ENCODE data around the gene UNC79.

UNC79 gene

DNA sequence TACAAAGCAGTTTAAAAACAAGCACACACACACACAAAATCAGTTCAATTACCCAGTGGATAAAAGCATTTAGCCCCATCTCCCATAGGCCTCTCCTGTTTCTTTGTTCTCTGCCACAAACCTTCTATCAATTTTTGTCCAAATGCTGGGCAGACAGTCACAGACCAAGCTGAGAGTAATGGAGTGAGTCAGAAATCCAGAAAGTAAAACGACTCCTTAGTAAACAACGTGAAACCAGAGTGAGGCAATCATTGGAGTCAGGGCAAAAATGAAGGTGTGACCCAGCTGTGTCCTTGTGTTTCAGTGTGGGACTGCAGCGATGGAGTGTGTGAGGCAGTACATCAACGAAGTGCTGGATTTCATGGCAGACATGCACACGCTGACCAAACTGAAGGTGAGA lies 255.5 kb downstream of the UNC79 start:
- TF ChIP-seq ZC3H10 (CRISPR knock-in tag; IDR thresholded peaks at IDR 0.05) = no peak
- TF ChIP-seq RARB (CRISPR knock-in tag; IDR thresholded peaks at IDR 0.05) = no peak
- no peak for TF ChIP-seq TSHZ2 (CRISPR knock-in tag; IDR thresholded peaks at IDR 0.05)
- TF ChIP-seq PPARA (CRISPR knock-in tag; IDR thresholded peaks at IDR 0.05; ENCODE audit: borderline replicate concordance) = no peak
- TF ChIP-seq CSDC2 (CRISPR knock-in tag; IDR thresholded peaks at IDR 0.05) = no peak
- TF ChIP-seq ZNF565 (CRISPR knock-in tag; conservative IDR thresholded peaks at IDR 0.05; ENCODE audit: low read depth) = no peak
- TF ChIP-seq, protein P1, sequence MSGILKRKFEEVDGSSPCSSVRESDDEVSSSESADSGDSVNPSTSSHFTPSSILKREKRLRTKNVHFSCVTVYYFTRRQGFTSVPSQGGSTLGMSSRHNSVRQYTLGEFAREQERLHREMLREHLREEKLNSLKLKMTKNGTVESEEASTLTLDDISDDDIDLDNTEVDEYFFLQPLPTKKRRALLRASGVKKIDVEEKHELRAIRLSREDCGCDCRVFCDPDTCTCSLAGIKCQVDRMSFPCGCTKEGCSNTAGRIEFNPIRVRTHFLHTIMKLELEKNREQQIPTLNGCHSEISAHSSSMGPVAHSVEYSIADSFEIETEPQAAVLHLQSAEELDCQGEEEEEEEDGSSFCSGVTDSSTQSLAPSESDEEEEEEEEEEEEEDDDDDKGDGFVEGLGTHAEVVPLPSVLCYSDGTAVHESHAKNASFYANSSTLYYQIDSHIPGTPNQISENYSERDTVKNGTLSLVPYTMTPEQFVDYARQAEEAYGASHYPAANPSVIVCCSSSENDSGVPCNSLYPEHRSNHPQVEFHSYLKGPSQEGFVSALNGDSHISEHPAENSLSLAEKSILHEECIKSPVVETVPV (CRISPR knock-in tag; IDR thresholded peaks at IDR 0.05) = no peak
- TF ChIP-seq ARNTL (CRISPR knock-in tag; IDR thresholded peaks at IDR 0.05; ENCODE audit: borderline replicate concordance, low read depth) = no peak
- TF ChIP-seq TOX (CRISPR knock-in tag; IDR thresholded peaks at IDR 0.05; ENCODE audit: borderline replicate concordance) = no peak
- TF ChIP-seq TCF4 (CRISPR knock-in tag; IDR thresholded peaks at IDR 0.05; ENCODE audit: borderline replicate concordance) = no peak
- TF ChIP-seq ZNF8 (CRISPR knock-in tag; IDR thresholded peaks at IDR 0.05) = no peak
- no peak for ATAC-seq

- no peak for ATAC-seq
- TF ChIP-seq RARB (CRISPR knock-in tag; IDR thresholded peaks at IDR 0.05) (no peak), BACH2 (CRISPR knock-in tag; IDR thresholded peaks at IDR 0.05; ENCODE audit: borderline replicate concordance) (no peak), ZNF8 (CRISPR knock-in tag; IDR thresholded peaks at IDR 0.05) (no peak), TOX (CRISPR knock-in tag; IDR thresholded peaks at IDR 0.05; ENCODE audit: borderline replicate concordance) (no peak), ZFP30 (CRISPR knock-in tag; IDR thresholded peaks at IDR 0.05) (no peak)
- TF ChIP-seq, protein P2, sequence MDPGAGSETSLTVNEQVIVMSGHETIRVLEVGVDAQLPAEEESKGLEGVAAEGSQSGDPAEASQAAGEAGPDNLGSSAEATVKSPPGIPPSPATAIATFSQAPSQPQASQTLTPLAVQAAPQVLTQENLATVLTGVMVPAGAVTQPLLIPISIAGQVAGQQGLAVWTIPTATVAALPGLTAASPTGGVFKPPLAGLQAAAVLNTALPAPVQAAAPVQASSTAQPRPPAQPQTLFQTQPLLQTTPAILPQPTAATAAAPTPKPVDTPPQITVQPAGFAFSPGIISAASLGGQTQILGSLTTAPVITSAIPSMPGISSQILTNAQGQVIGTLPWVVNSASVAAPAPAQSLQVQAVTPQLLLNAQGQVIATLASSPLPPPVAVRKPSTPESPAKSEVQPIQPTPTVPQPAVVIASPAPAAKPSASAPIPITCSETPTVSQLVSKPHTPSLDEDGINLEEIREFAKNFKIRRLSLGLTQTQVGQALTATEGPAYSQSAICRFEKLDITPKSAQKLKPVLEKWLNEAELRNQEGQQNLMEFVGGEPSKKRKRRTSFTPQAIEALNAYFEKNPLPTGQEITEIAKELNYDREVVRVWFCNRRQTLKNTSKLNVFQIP (CRISPR knock-in tag; IDR thresholded peaks at IDR 0.05; ENCODE audit: borderline replicate concordance, low read depth) = no peak
Observed at GRCh38 chr14:93688239-93688666, 257.5 kb downstream of the UNC79 start.

DNA sequence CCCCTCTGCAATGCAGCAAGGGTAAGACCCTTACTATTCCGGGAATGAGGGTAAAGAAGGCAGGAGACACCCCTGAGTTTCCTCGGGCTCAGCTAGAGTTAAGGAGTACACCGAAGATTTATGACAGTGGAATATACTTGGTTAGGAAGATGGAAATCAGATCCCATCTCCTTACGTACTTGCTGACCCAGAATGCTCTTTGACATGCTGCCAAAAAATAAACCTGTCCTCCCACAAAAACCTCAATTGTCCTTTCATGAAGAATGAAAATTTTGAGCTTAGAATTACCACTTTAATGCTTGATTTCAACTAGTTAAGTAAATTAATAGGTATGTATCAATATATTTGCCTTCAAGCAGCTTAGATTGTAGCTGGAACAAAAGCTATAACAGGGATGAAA lies 258.1 kb downstream of the UNC79 start:
- no peak for ATAC-seq
- no peak for TF ChIP-seq TOX (CRISPR knock-in tag; IDR thresholded peaks at IDR 0.05; ENCODE audit: borderline replicate concordance)
- no peak for TF ChIP-seq ZNF8 (CRISPR knock-in tag; IDR thresholded peaks at IDR 0.05)
- no peak for TF ChIP-seq ZFP30 (CRISPR knock-in tag; IDR thresholded peaks at IDR 0.05)
- no peak for TF ChIP-seq ZNF70 (CRISPR knock-in tag; IDR thresholded peaks at IDR 0.05)
- no peak for TF ChIP-seq ARNTL (CRISPR knock-in tag; IDR thresholded peaks at IDR 0.05; ENCODE audit: borderline replicate concordance, low read depth)
- TF ChIP-seq OSR1 (CRISPR knock-in tag; IDR thresholded peaks at IDR 0.05) = no peak
- TF ChIP-seq RARB (CRISPR knock-in tag; IDR thresholded peaks at IDR 0.05) = no peak
- no peak for TF ChIP-seq PATZ1 (CRISPR knock-in tag; IDR thresholded peaks at IDR 0.05; ENCODE audit: borderline replicate concordance)
- no peak for TF ChIP-seq ZNF565 (CRISPR knock-in tag; conservative IDR thresholded peaks at IDR 0.05; ENCODE audit: low read depth)
- TF ChIP-seq ZFP3 (CRISPR knock-in tag; IDR thresholded peaks at IDR 0.05) = no peak
- no peak for TF ChIP-seq SNAI2 (CRISPR knock-in tag; IDR thresholded peaks at IDR 0.05)
- TF ChIP-seq, protein P1 (CRISPR knock-in tag; IDR thresholded peaks at IDR 0.05) = no peak
- TF ChIP-seq CSDC2 (CRISPR knock-in tag; IDR thresholded peaks at IDR 0.05) = no peak
- no peak for TF ChIP-seq ISL1 (CRISPR knock-in tag; IDR thresholded peaks at IDR 0.05)
